ENCODE results near the gene TASL.
"Not testable (repeated sequence)": the region's sequence is repeated elsewhere in the genome, so short reads cannot be mapped to it uniquely, and the experiment has no call there.

Gene TASL

GRCh38 chrX:30612250-30612655, 34.7 kb upstream of the TASL start:
- peak overlapping the region; percentile 34 for H3K4me3 ChIP-seq (replicated peaks; ENCODE audit: insufficient read depth, low read length)
- TF ChIP-seq SPI1 (IDR thresholded peaks at IDR 0.05; ENCODE audit: borderline replicate concordance, low read depth), result peak; percentile 23; the same call in 1 of the 2 replicates
- TF ChIP-seq CTCF (IDR thresholded peaks at IDR 0.05; ENCODE audit: insufficient read depth, low read length), result no peak

GRCh38 chrX:30610026-30610425, 32.5 kb upstream of the TASL start:
- H3K27me3 ChIP-seq (ENCODE audit: insufficient read depth, poor library complexity, severe bottlenecking), result no peaks in the 10 kb centered on the region
- H3K4me3 ChIP-seq (replicated peaks; ENCODE audit: insufficient read depth, low read length), result no peak overlapping the region
- H3K27ac ChIP-seq (replicated peaks), result no peak overlapping the region
- no peak for TF ChIP-seq SPI1 (IDR thresholded peaks at IDR 0.05; ENCODE audit: borderline replicate concordance, low read depth)
- TF ChIP-seq GABPA (IDR thresholded peaks at IDR 0.05; ENCODE audit: low read depth), result no peak
- no peak for DNase-seq (ENCODE audit: low read depth in 1 of 2, low spot score in 1 of 2)

More at GRCh38 chrX:30612250-30612655, 34.7 kb upstream of the TASL start:
- Histone ChIP-seq H3K27me3 (ENCODE audit: insufficient read depth, poor library complexity, severe bottlenecking) (no peaks in the 10 kb centered on the region), H3K27ac (replicated peaks) (peak overlapping the region; percentile 94)
- DNase-seq (ENCODE audit: low read depth in 1 of 2, low spot score in 1 of 2), result peak in 1 of 2 experiments; percentile 50

- H3K27me3 ChIP-seq (ENCODE audit: insufficient read depth, poor library complexity, severe bottlenecking), result no peaks in the 10 kb centered on the region
- no peak overlapping the region for H3K4me3 ChIP-seq (replicated peaks; ENCODE audit: insufficient read depth, low read length)
- TF ChIP-seq CTCF (IDR thresholded peaks at IDR 0.05; ENCODE audit: insufficient read depth, low read length) (no peak), POLR2AphosphoS5 (IDR thresholded peaks at IDR 0.05; ENCODE audit: low read depth) (no peak)
- H3K27ac ChIP-seq (replicated peaks), result no peak overlapping the region
- no peak for DNase-seq (ENCODE audit: low read depth in 1 of 2, low spot score in 1 of 2)
Observed at GRCh38 chrX:30607155-30607554, 29.6 kb upstream of the TASL start.

GRCh38 chrX:30600269-30601176, 23.0 kb upstream of the TASL start:
- H3K27me3 ChIP-seq (ENCODE audit: insufficient read depth, poor library complexity, severe bottlenecking); H3K4me3 ChIP-seq (replicated peaks; ENCODE audit: insufficient read depth, low read length); H3K27ac ChIP-seq (replicated peaks); DNase-seq (ENCODE audit: low read depth in 1 of 2, low spot score in 1 of 2): not testable (repeated sequence)

GRCh38 chrX:30597216-30598012, 19.8 kb upstream of the TASL start:
- no peaks in the 10 kb centered on the region for H3K27me3 ChIP-seq (ENCODE audit: insufficient read depth, poor library complexity, severe bottlenecking)
- H3K4me3 ChIP-seq (replicated peaks; ENCODE audit: insufficient read depth, low read length), result no peak overlapping the region; the same call in 1 of the 2 replicates
- TF ChIP-seq REST (IDR thresholded peaks at IDR 0.05; ENCODE audit: insufficient replicate concordance, low read depth), result no peak
- peak; percentile 76 for TF ChIP-seq GABPA (IDR thresholded peaks at IDR 0.05; ENCODE audit: low read depth)
- peak; percentile 86 for TF ChIP-seq SPI1 (IDR thresholded peaks at IDR 0.05; ENCODE audit: borderline replicate concordance, low read depth)
- DNase-seq (ENCODE audit: low read depth in 1 of 2, low spot score in 1 of 2), result peak in 1 of 2 experiments; percentile 65
- peak overlapping the region; percentile 84 for H3K27ac ChIP-seq (replicated peaks)

Measured in HL-60 (cell line).